HCT116 (cell line): Measurements from ENCODE around the gene RAB40C. TPM values are rescaled to one million over a fixed set of nuclear protein-coding genes. Genes with fewer than 3 reads are reported as not detected.

Experiments used
- ATAC-seq: fragments of 200-7000 bp; cut with Tn5 transposase; 2 replicates; pipeline ENCODE4 v1.9.1; 2020; ENCODE audit warnings: mild to moderate bottlenecking, moderate library complexity
- BruUV-seq: library from RNA; stranded (reverse); fragments of 400-500 nt; replicated peaks from 2 replicates; lab custom pipeline; 2021; lab: Mats Ljungman, UMichigan
- CTCF ChIA-PET: fragments of 300-600 bp; sonication (Branson Sonifier 250); formaldehyde crosslinking; loops from one replicate; lab custom pipeline; 2021; ENCODE audit warnings: antibody characterized with exemption; lab: Charles Lee
- POLR2A ChIA-PET: fragments of 300-600, 350-600 bp; sonication (Branson Sonifier 250); formaldehyde crosslinking; loops from one replicate; lab custom pipeline; 2021; ENCODE audit warnings: antibody characterized with exemption; lab: Charles Lee
- RAD21 ChIA-PET, 2 experiments: fragments of 300-600 bp; sonication (Branson Sonifier 250); formaldehyde crosslinking; loops; one replicate each; lab custom pipeline; 2023; ENCODE audit warnings: low total read pairs in 2 of 2; ENCODE audit not compliant: uncharacterized antibody in 2 of 2, unreplicated experiment in 2 of 2, low non-redundant PET in 1 of 2; lab: Charles Lee
- DNase-seq: peaks from one replicate; pipeline ENCODE4 v3.0.0-alpha.2; 2010; ENCODE audit warnings: low read depth, low spot score
- H2AFZ ChIP-seq: fragments of 200-600 bp; shearing (Covaris generic), sonication (generic); 2 replicates; pipeline ENCODE4 v1.6.1; 2017; ENCODE audit warnings: low read depth, mixed run types, mixed read lengths, antibody characterized with exemption, low read length; ENCODE audit not compliant: poor library complexity, severe bottlenecking
- H3K27ac ChIP-seq: 2 replicates; pipeline ENCODE4 v1.5.1; 2012; ENCODE audit warnings: low read depth, low read length
- H3K27me3 ChIP-seq: fragments of 200-600 bp; sonication (generic); 2 replicates; pipeline ENCODE4 v1.6.1; 2016; ENCODE audit warnings: mixed run types, low read length, mixed read lengths; ENCODE audit not compliant: insufficient read depth
- H3K36me3 ChIP-seq, 2 experiments: fragments of 200-500 bp in 1 of 2; fragments of 200-600 bp in 1 of 2; sonication (Bioruptor generic) in 1 of 2; sonication (generic) in 1 of 2; 2 replicates each; pipeline versions ENCODE4 v1.5.1 to v1.6.1; 2014 to 2016; ENCODE audit warnings: low read length in 2 of 2, inconsistent platforms in 1 of 2, mixed read lengths in 1 of 2, mixed run types in 1 of 2; ENCODE audit not compliant: insufficient read depth in 2 of 2, control insufficient read depth in 1 of 2
- H3K4me1 ChIP-seq, 2 experiments: fragments of 200-600 bp in 1 of 2; sonication (generic) in 1 of 2; 2 replicates each; pipeline versions ENCODE4 v1.5.1 to v1.6.1; 2012 to 2017; ENCODE audit warnings: low read length in 2 of 2, inconsistent platforms in 1 of 2, mild to moderate bottlenecking in 1 of 2, mixed read lengths in 1 of 2, mixed run types in 1 of 2, moderate library complexity in 1 of 2; ENCODE audit not compliant: insufficient read depth in 2 of 2, control insufficient read depth in 1 of 2
- H3K4me2 ChIP-seq: fragments of 200-600 bp; sonication (generic); 2 replicates; pipeline ENCODE4 v1.6.1; 2017; ENCODE audit warnings: mixed run types, low read length, mixed read lengths
- H3K4me3 ChIP-seq, 2 experiments: fragments of 200-600 bp in 1 of 2; sonication (generic) in 1 of 2; replicated peaks in 1 of 2; 2 replicates each; pipeline ENCODE4 v1.5.1; 2011 to 2016; ENCODE audit warnings: low read length in 2 of 2, control low read depth in 1 of 2, low read depth in 1 of 2, mild to moderate bottlenecking in 1 of 2, mixed read lengths in 1 of 2, mixed run types in 1 of 2
- H3K79me2 ChIP-seq: fragments of 200-600 bp; sonication (generic); 2 replicates; pipeline ENCODE4 v1.6.1; 2017; ENCODE audit warnings: mild to moderate bottlenecking, mixed run types, low read length, moderate library complexity, mixed read lengths; ENCODE audit not compliant: insufficient read depth
- H3K9ac ChIP-seq: fragments of 200-600 bp; sonication (generic); 2 replicates; pipeline ENCODE4 v1.6.1; 2016; ENCODE audit warnings: low read length, mixed read lengths
- H3K9me2 ChIP-seq: fragments of 200-600 bp; sonication (generic), shearing (Covaris generic); 2 replicates; pipeline ENCODE4 v1.6.1; 2017; ENCODE audit warnings: mixed run types, mild to moderate bottlenecking, moderate library complexity; ENCODE audit not compliant: insufficient read depth
- H3K9me3 ChIP-seq, 2 experiments: fragments of 200-500 bp in 1 of 2; fragments of 200-600 bp in 1 of 2; sonication (Bioruptor generic) in 1 of 2; sonication (generic) in 1 of 2; 2 replicates each; pipeline ENCODE4 v1.6.1; 2014 to 2017; ENCODE audit warnings: low read length in 2 of 2, mixed read lengths in 2 of 2, inconsistent platforms in 1 of 2, low read depth in 1 of 2, mild to moderate bottlenecking in 1 of 2, mixed run types in 1 of 2, moderate library complexity in 1 of 2; ENCODE audit not compliant: control insufficient read depth in 1 of 2, insufficient read depth in 1 of 2
- H4K20me1 ChIP-seq: fragments of 200-600 bp; sonication (generic), shearing (Covaris generic); 2 replicates; pipeline ENCODE4 v1.6.1; 2017; ENCODE audit warnings: mixed run types, mild to moderate bottlenecking, moderate library complexity; ENCODE audit not compliant: insufficient read depth
- CBX3 ChIP-seq: IDR thresholded peaks from 2 replicates; pipeline ENCODE4 v1.6.1; 2012; ENCODE audit warnings: low read depth
- CEBPB ChIP-seq: IDR thresholded peaks from 2 replicates; pipeline ENCODE4 v1.6.1; 2012; ENCODE audit warnings: low read depth
- EGR1 ChIP-seq: IDR thresholded peaks from 2 replicates; pipeline ENCODE4 v1.6.1; 2012; ENCODE audit warnings: low read depth
- EZH2 ChIP-seq: fragments of 200-600 bp; sonication (generic); IDR thresholded peaks from 2 replicates; pipeline ENCODE4 v1.6.1; 2017; ENCODE audit warnings: antibody characterized with exemption, mixed run types
- FOSL1 ChIP-seq: IDR thresholded peaks from 2 replicates; pipeline ENCODE4 v1.6.1; 2012; ENCODE audit warnings: low read depth
- POLR2A ChIP-seq: IDR thresholded peaks from 2 replicates; pipeline ENCODE4 v1.7.0; 2011; ENCODE audit warnings: borderline replicate concordance; ENCODE audit not compliant: insufficient read depth, insufficient read length; ENCODE audit errors: extremely low read depth
- RAD21 ChIP-seq: IDR thresholded peaks from 2 replicates; pipeline ENCODE4 v1.6.1; 2012; ENCODE audit warnings: low read depth, mild to moderate bottlenecking
- REST ChIP-seq: IDR thresholded peaks from 2 replicates; pipeline ENCODE4 v1.6.1; 2012; ENCODE audit warnings: low read depth
- SIN3A ChIP-seq: IDR thresholded peaks from 2 replicates; pipeline ENCODE4 v1.6.1; 2012; ENCODE audit warnings: low read depth
- SP1 ChIP-seq: IDR thresholded peaks from 2 replicates; pipeline ENCODE4 v1.6.1; 2012; ENCODE audit warnings: low read depth
- TCF7L2 ChIP-seq: IDR thresholded peaks from 2 replicates; pipeline ENCODE4 v1.7.0; 2011; ENCODE audit warnings: borderline replicate concordance, inconsistent platforms; ENCODE audit not compliant: insufficient read depth, insufficient read length; ENCODE audit errors: extremely low read depth
- ZFX ChIP-seq: fragments of 450-650 bp; IDR thresholded peaks from 2 replicates; pipeline ENCODE4 v1.6.1; 2017
- ZNF274 ChIP-seq: fragments of 200-500 bp; sonication (Bioruptor generic); IDR thresholded peaks from 2 replicates; pipeline ENCODE4 v1.6.1; 2014; ENCODE audit warnings: mild to moderate bottlenecking, low read depth, low read length, inconsistent platforms
- intact Hi-C: fragments of 100-400 bp; cut with micrococcal nuclease; formaldehyde crosslinking; loops from 2 replicates; pipeline ENCODE4 v1.10.0; 2022
- total RNA-seq: library from RNA; stranded (reverse); gene quantifications from one replicate; pipeline ENCODE4 v1.2.1, GENCODE V29; 2021; ENCODE audit not compliant: unreplicated experiment

RAB40C gene
- total RNA-seq, 1 experiment from 2014 or later = 14.1 TPM

GRCh38 chr16:583815-584591, 5.9 kb upstream of the RAB40C start:
- H3K9me3 ChIP-seq = no peaks in the 10 kb centered on the region
- intact Hi-C loops = no loop called here
- H3K36me3 ChIP-seq = no peaks in the 10 kb centered on the region
- H3K79me2 ChIP-seq = peaks cover 12% of the 10 kb centered on the region; the same call in 1 of the 2 replicates
- no peak for TF ChIP-seq REST
- no peak for TF ChIP-seq FOSL1
- TF ChIP-seq ZNF274 = no peak
- TF ChIP-seq POLR2A = no peak
- TF ChIP-seq SP1 = no peak
- TF ChIP-seq SIN3A = no peak
- no peak for TF ChIP-seq CEBPB
- TF ChIP-seq CBX3 = no peak
- TF ChIP-seq EZH2 = no peak
- TF ChIP-seq RAD21 = no peak
- no peak for TF ChIP-seq ZFX
- no peak for TF ChIP-seq EGR1
- no peak for TF ChIP-seq TCF7L2
- no peaks in the 10 kb centered on the region for H3K27me3 ChIP-seq
- H4K20me1 ChIP-seq = no peaks in the 10 kb centered on the region
- ChIA-PET RAD21 (no interaction called here), CTCF (no interaction called here), POLR2A (no interaction called here)
- H3K4me2 ChIP-seq = no peak overlapping the region
- no peak overlapping the region for H3K27ac ChIP-seq
- DNase-seq = no peak
- no peak for ATAC-seq
- H3K9ac ChIP-seq = no peak overlapping the region
- H2AFZ ChIP-seq = no peak overlapping the region
- no peaks in the 10 kb centered on the region for H3K9me2 ChIP-seq
- peaks cover 2 to 12% of the 10 kb centered on the region in 2 experiments; a peak in 2 of 4 replicates for H3K4me1 ChIP-seq
- no peak overlapping the region for H3K4me3 ChIP-seq
- no TSS peak for BruUV-seq
